ENCODE results near the gene BCL7B. TPM values are rescaled to one million over a fixed set of nuclear protein-coding genes. Genes with fewer than 3 reads are reported as not detected.

BCL7B gene
- total RNA-seq, 3 donors from 2014 or later, result 29.6 to 93.0 (median 40.6) TPM

Other genes with a start within 250 kb of the BCL7B start
- 10 to 100 TPM; 23.3 to 28.1 (median 24.2) TPM for gene NSUN5, start 248.9 kb downstream of the BCL7B start, total RNA-seq
- 1 to 10 TPM in 1 of 3 donors, not detected in 2; 1.4 TPM for gene TRIM50, start 229.6 kb downstream of the BCL7B start, total RNA-seq
- not detected for gene FKBP6, start 229.5 kb downstream of the BCL7B start, total RNA-seq
- 1 to 10 TPM in 1 of 3 donors, under 1 TPM in 2; 0.44 to 4.3 (median 0.98) TPM for gene FZD9, start 123.9 kb downstream of the BCL7B start, total RNA-seq
- 10 to 100 TPM; 53.7 to 57.4 (median 56.3) TPM for gene BAZ1B, start 35.4 kb downstream of the BCL7B start, total RNA-seq
- 10 to 100 TPM; 31.0 to 39.3 (median 32.1) TPM for gene TBL2, start 20.9 kb upstream of the BCL7B start, total RNA-seq
- 100 to 1,000 TPM in 1 of 3 donors, 10 to 100 TPM in 2; 10.4 to 109 (median 21.3) TPM for gene MLXIPL, start 66.8 kb upstream of the BCL7B start, total RNA-seq
- gene VPS37D, start 110.1 kb upstream of the BCL7B start, total RNA-seq, result 1 to 10 TPM; 3.5 to 5.9 (median 3.8) TPM
- gene DNAJC30, start 125.8 kb upstream of the BCL7B start, total RNA-seq, result 1 to 10 TPM; 2.9 to 6.9 (median 4.6) TPM
- gene BUD23, start 125.9 kb upstream of the BCL7B start, total RNA-seq, result 10 to 100 TPM; 39.5 to 49.8 (median 41.0) TPM
- 1 to 10 TPM; 5.9 to 9.5 (median 8.5) TPM for gene STX1A, start 162.0 kb upstream of the BCL7B start, total RNA-seq
- 10 to 100 TPM; 10.9 to 57.8 (median 36.4) TPM for gene ABHD11, start 181.1 kb upstream of the BCL7B start, total RNA-seq
- gene CLDN3, start 212.6 kb upstream of the BCL7B start, total RNA-seq, result 100 to 1,000 TPM in 1 of 3 donors, 10 to 100 TPM in 1, not detected in 1; 81.6 to 137 TPM

Data from breast epithelium (tissue), 3 donors.